Spleen (tissue), 11 donors: ENCODE measurements around the gene HINT1. TPM values are rescaled to one million over a fixed set of nuclear protein-coding genes. Genes with fewer than 3 reads are reported as not detected.
A peak's percentile ranks its signal among the peaks of the same experiment; 100 is the strongest.

ENCODE experiments used
- DNase-seq: peaks from one replicate; pipeline ENCODE4 v3.0.0-alpha.2; 2020
- H3K27ac ChIP-seq, 8 donors: fragments of 200-600 bp; sonication (generic) in 7 of 8; 1 replicate in 4 of 8; 2 replicates in 4 of 8; pipeline versions ENCODE4 v1.5.0 to v1.8.0; 2016 to 2021; ENCODE audit warnings: inconsistent platforms in 4 of 8, mild to moderate bottlenecking in 4 of 8, moderate library complexity in 1 of 8
- H3K27me3 ChIP-seq, 7 donors: fragments of 200-600 bp; sonication (generic) in 6 of 7; replicated peaks in 1 of 7; 1 replicate in 4 of 7; 2 replicates in 3 of 7; pipeline versions ENCODE4 v1.5.0 to v1.8.0; 2016 to 2021; ENCODE audit warnings: inconsistent platforms in 3 of 7, mild to moderate bottlenecking in 1 of 7
- H3K36me3 ChIP-seq, 6 donors: fragments of 200-600 bp; sonication (generic) in 5 of 6; 1 replicate in 4 of 6; 2 replicates in 2 of 6; pipeline versions ENCODE4 v1.5.0 to v1.8.0; 2016 to 2021; ENCODE audit warnings: inconsistent platforms in 2 of 6
- H3K4me1 ChIP-seq, 6 donors: fragments of 200-600 bp; sonication (generic) in 5 of 6; 1 replicate in 3 of 6; 2 replicates in 3 of 6; pipeline versions ENCODE4 v1.5.0 to v1.8.0; 2016 to 2021; ENCODE audit warnings: inconsistent platforms in 3 of 6
- H3K4me3 ChIP-seq, 8 donors: fragments of 200-600 bp; sonication (generic) in 7 of 8; 1 replicate in 4 of 8; 2 replicates in 4 of 8; pipeline versions ENCODE4 v1.5.0 to v1.8.0; 2016 to 2021; ENCODE audit warnings: inconsistent platforms in 4 of 8, mild to moderate bottlenecking in 4 of 8, moderate library complexity in 2 of 8
- H3K9me3 ChIP-seq, 8 donors: fragments of 200-600 bp; sonication (generic) in 7 of 8; 1 replicate in 4 of 8; 2 replicates in 4 of 8; pipeline versions ENCODE4 v1.5.0 to v1.8.0; 2016 to 2021; ENCODE audit warnings: inconsistent platforms in 4 of 8
- CTCF ChIP-seq, 11 experiments: fragments of 200-600 bp in 7 of 11; fragments of 450-650 bp in 4 of 11; sonication (generic) in 4 of 11; IDR thresholded peaks in 8 of 11; conservative IDR thresholded peaks in 3 of 11; 1 replicate in 7 of 11; 2 replicates in 4 of 11; pipeline versions ENCODE4 v1.4.0 to v1.8.0; 2016 to 2021; ENCODE audit warnings: antibody characterized with exemption in 11 of 11, inconsistent platforms in 4 of 11, mild to moderate bottlenecking in 1 of 11
- POLR2A ChIP-seq, 3 donors: fragments of 450-650 bp; IDR thresholded peaks; one replicate each; pipeline ENCODE4 v1.5.1; 2017; ENCODE audit warnings: antibody characterized with exemption in 3 of 3, mild to moderate bottlenecking in 1 of 3
- POLR2AphosphoS5 ChIP-seq, 3 donors: sonication (generic); formaldehyde crosslinking; IDR thresholded peaks; one replicate each; pipeline ENCODE4 v1.5.1; 2017; ENCODE audit warnings: antibody characterized with exemption in 3 of 3
- WGBS, 5 donors: extraction: QIAGEN DNeasy Blood & Tissue Kit in 3 of 5; methylation state at CpG; one replicate each; pipeline versions ENCODE4 v1.1.5 to v1.1.7; 2013 to 2018; 5-methylcytosine and 5-hydroxymethylcytosine counted together
- intact Hi-C: fragments of 100-400 bp; cut with DNase I; formaldehyde crosslinking; loops from one replicate; pipeline ENCODE4 v1.15.0; 2023; ENCODE audit warnings: low total_unique reads
- polyA plus RNA-seq, 3 donors: library from polyadenylated mRNA; stranded (reverse); fragments of 200-250 nt; gene quantifications; one replicate each; pipeline ENCODE4 v1.2.1, GENCODE V29; 2013
- total RNA-seq, 7 donors: library from RNA; depleted of rRNA in 3 of 7; stranded (reverse); fragments of >200 nt in 3 of 7; fragmentation: NEBNext Ultra II Directional in 4 of 7; extraction: Animal tissue kit (Norgen Biotek cat#: 25700) in 4 of 7; gene quantifications; one replicate each; pipeline versions ENCODE4 v1.1.0 to v1.2.1, GENCODE V29; 2016 to 2021
- donor health status: healthy with polysubstance abuse.
- donor health status: DM: no; HTN: no; CAD: no; lungs with moderate emphysema.
- donor health status: DM: no; HTN: no; CAD: no.
- donor health status: Bipolar disorder and iron deficiency.
- donor health status: healthy.
- donor health status: DM: no; HTN: no; CAD: no.
- donor health status: DM: yes; HTN: yes; CAD: no.

The HINT1 gene
- total and polyA plus RNA-seq, 10 donors: 130 to 424 (median 171) TPM

GRCh38 chr5:131112424-131112823 is 52.6 kb downstream of the HINT1 start:
- 81 to 94% (median 91%) methylated on average over 13 of the region's 13 CpGs for WGBS, 5 donors
- no peaks in the 10 kb centered on the region for H3K27me3 ChIP-seq
- H3K36me3 ChIP-seq: no peaks in the 10 kb centered on the region
- no peak overlapping the region for H3K4me3 ChIP-seq
- peaks cover 0 to 2% (median 0%) of the 10 kb centered on the region in 8 donors for H3K9me3 ChIP-seq
- peaks cover 0 to 8% (median 0%) of the 10 kb centered on the region in 6 donors for H3K4me1 ChIP-seq
- intact Hi-C loops: loop anchor here (5.0 to 10.0 kb wide), 2 partner anchors 238 to 1335 kb away; no protein-coding TSS in a partner anchor
- DNase-seq: no peak
- no peak for TF ChIP-seq CTCF (IDR thresholded peaks at IDR 0.05 in 8 of 11, conservative IDR thresholded peaks at IDR 0.05 in 3 of 11)
- no peak for TF ChIP-seq POLR2A (IDR thresholded peaks at IDR 0.05)
- no peak for TF ChIP-seq POLR2AphosphoS5 (IDR thresholded peaks at IDR 0.05)
- no peak overlapping the region for H3K27ac ChIP-seq

- TF ChIP-seq CTCF (IDR thresholded peaks at IDR 0.05 in 8 of 11, conservative IDR thresholded peaks at IDR 0.05 in 3 of 11) (peak in 4 of 11 experiments; percentile 6 to 38 (median 18)), POLR2A (IDR thresholded peaks at IDR 0.05) (no peak)
- WGBS, 5 donors: 30 to 36% (median 32%) methylated on average over 5 of the region's 5 CpGs
Observed at GRCh38 chr5:131110256-131110594, 54.8 kb downstream of the HINT1 start.

DNA sequence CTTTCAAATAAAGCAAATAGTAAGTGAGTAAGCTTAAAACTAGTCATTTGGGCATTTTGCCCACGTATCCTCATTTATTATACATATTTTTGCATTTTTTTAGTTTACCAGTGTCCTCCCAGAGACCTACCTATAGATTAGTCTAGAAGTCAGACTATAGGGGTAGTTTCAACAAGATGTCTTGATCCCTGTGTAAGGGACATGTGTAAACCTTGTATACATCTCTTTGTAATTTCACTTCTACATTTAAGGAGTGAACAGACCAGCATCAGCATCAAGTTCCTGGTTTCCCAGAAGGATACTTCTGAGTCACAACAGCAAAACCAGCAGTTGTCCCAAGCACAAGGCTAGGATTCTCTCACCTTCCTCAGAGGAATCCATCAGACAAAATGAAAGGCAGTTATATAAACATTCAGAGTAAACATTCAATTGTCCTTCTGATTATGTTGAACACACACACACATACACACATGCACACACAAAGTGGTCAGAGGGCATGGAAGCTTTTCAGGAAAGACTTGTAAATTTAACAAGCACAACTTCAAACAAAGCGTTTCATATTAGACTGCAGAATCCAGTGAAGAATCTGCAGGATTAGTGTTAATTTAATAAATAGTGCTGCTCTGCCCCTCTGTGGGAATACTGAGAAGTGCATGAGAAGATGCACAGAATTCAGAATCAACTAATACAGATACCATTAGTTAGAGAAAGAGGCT is 55.4 kb downstream of the HINT1 start:
- TF ChIP-seq POLR2A (IDR thresholded peaks at IDR 0.05) (no peak), CTCF (IDR thresholded peaks at IDR 0.05 in 8 of 11, conservative IDR thresholded peaks at IDR 0.05 in 3 of 11) (peak; percentile 59 to 82 (median 70))
- peaks cover 0 to 9% (median under 1%) of the 10 kb centered on the region in 6 donors for H3K4me1 ChIP-seq
- 41 to 55% (median 46%) methylated on average over 2 of the region's 2 CpGs for whole genome bisulfite sequencing, 5 donors

More at GRCh38 chr5:131110256-131110594, 54.8 kb downstream of the HINT1 start:
- no peaks in the 10 kb centered on the region for H3K36me3 ChIP-seq
- H3K27me3 ChIP-seq: no peaks in the 10 kb centered on the region
- no peak overlapping the region for H3K4me3 ChIP-seq
- no peak overlapping the region for H3K27ac ChIP-seq
- intact Hi-C loops: loop anchor here (5.0 to 10.0 kb wide), 2 partner anchors 235 to 1333 kb away; no protein-coding TSS in a partner anchor
- H3K9me3 ChIP-seq: no peaks in the 10 kb centered on the region
- peaks cover 0 to 8% (median 0%) of the 10 kb centered on the region in 6 donors for H3K4me1 ChIP-seq
- no peak for DNase-seq

More for the DNA sequence above, 55.4 kb downstream of the HINT1 start:
- Histone ChIP-seq H3K27ac (no peak overlapping the region), H3K4me3 (no peak overlapping the region), H3K36me3 (no peaks in the 10 kb centered on the region), H3K9me3 (no peaks in the 10 kb centered on the region), H3K27me3 (no peaks in the 10 kb centered on the region)
- intact Hi-C loops: loop anchor here (5.0 to 10.0 kb wide), 2 partner anchors 235 to 1332 kb away; no protein-coding TSS in a partner anchor
- DNase-seq: no peak

Other genes with a start within 250 kb of the HINT1 start
- gene LYRM7, start 5.7 kb upstream of the HINT1 start, total RNA-seq: 10 to 100 TPM in 3 of 7 donors, 1 to 10 TPM in 4; 7.1 to 13.3 (median 9.4) TPM
- 1 to 10 TPM; 3.2 to 5.5 (median 3.7) TPM for gene LYRM7, start 5.7 kb upstream of the HINT1 start, polyA plus RNA-seq
- 100 to 1,000 TPM in 5 of 7 donors, 10 to 100 TPM in 2; 85.3 to 128 (median 113) TPM for gene CDC42SE2, start 98.8 kb upstream of the HINT1 start, total RNA-seq
- 10 to 100 TPM; 49.6 to 64.6 (median 56.7) TPM for gene CDC42SE2, start 98.8 kb upstream of the HINT1 start, polyA plus RNA-seq